ENCODE measurements around the gene RHOC.

DNA sequence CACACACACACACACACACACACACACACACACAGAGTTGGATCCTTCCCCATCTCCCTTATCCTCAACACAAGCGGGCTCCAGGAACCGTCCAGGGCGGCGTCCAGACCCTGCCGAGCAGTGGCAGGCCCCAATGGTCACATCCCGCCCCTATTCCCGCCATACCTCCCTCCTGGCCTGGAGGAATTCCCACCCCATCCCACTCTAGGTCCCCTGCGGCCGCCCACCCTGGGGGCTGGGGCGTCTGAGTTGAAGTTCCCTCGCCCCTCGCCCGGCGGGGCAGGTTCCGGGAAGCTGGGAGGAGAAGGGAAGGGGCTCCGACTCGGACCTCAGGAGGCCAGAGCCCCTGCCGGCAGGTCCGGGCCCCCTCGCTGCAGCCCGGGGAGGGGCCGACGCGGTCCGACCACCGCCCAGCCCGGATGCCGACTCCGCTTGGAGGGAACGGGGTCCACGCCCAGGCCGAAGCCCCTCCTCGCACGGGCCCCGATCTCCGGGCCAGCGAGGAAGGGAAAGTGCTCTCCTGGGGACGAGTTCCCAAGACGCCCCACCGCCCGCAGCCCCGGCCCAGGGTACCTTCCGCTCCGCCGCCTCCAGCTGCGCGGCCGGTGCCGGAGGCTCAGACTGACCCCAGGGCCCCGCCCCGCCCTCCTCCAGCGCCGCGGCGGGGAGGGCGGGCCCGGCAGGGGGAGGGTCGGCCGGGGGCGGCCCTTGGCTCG is at the start of gene RHOC:
- no peak for TF ChIP-seq CTCF (IDR thresholded peaks at IDR 0.05)
- TF ChIP-seq, protein P1, sequence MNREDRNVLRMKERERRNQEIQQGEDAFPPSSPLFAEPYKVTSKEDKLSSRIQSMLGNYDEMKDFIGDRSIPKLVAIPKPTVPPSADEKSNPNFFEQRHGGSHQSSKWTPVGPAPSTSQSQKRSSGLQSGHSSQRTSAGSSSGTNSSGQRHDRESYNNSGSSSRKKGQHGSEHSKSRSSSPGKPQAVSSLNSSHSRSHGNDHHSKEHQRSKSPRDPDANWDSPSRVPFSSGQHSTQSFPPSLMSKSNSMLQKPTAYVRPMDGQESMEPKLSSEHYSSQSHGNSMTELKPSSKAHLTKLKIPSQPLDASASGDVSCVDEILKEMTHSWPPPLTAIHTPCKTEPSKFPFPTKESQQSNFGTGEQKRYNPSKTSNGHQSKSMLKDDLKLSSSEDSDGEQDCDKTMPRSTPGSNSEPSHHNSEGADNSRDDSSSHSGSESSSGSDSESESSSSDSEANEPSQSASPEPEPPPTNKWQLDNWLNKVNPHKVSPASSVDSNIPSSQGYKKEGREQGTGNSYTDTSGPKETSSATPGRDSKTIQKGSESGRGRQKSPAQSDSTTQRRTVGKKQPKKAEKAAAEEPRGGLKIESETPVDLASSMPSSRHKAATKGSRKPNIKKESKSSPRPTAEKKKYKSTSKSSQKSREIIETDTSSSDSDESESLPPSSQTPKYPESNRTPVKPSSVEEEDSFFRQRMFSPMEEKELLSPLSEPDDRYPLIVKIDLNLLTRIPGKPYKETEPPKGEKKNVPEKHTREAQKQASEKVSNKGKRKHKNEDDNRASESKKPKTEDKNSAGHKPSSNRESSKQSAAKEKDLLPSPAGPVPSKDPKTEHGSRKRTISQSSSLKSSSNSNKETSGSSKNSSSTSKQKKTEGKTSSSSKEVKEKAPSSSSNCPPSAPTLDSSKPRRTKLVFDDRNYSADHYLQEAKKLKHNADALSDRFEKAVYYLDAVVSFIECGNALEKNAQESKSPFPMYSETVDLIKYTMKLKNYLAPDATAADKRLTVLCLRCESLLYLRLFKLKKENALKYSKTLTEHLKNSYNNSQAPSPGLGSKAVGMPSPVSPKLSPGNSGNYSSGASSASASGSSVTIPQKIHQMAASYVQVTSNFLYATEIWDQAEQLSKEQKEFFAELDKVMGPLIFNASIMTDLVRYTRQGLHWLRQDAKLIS (CRISPR knock-in tag; IDR thresholded peaks at IDR 0.05; ENCODE audit: borderline replicate concordance): no peak
- no peak for TF ChIP-seq ELF4 (CRISPR knock-in tag; IDR thresholded peaks at IDR 0.05; ENCODE audit: low read depth)
- 0 out of 2 replicates have a peak, but pooled peaks have one; percentile 14 for TF ChIP-seq ZNF317 (CRISPR knock-in tag; IDR thresholded peaks at IDR 0.05; ENCODE audit: borderline replicate concordance, low read depth)
- no peak for TF ChIP-seq NR1H2 (CRISPR knock-in tag; IDR thresholded peaks at IDR 0.05)
- no peak for TF ChIP-seq FOXP1 (CRISPR knock-in tag; IDR thresholded peaks at IDR 0.05; ENCODE audit: borderline replicate concordance)
- TF ChIP-seq, protein P2, sequence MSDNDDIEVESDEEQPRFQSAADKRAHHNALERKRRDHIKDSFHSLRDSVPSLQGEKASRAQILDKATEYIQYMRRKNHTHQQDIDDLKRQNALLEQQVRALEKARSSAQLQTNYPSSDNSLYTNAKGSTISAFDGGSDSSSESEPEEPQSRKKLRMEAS (CRISPR knock-in tag; IDR thresholded peaks at IDR 0.05): no peak
